ENCODE measurements around the gene GFRA1. TPM values are rescaled to one million over a fixed set of nuclear protein-coding genes. Genes with fewer than 3 reads are reported as not detected.

GFRA1 gene
- total RNA-seq, 2 experiments from 2014 or later: not detected

- Histone ChIP-seq H3K36me3 (ENCODE audit: insufficient read depth, low read length) (no peaks in the 10 kb centered on the region), H3K4me3 (ENCODE audit: low read depth, low read length, poor library complexity, severe bottlenecking) (no peak overlapping the region), H3K9me3 (ENCODE audit: low read length) (no peaks in the 10 kb centered on the region), H3K4me1 (ENCODE audit: insufficient read depth, low read length, poor library complexity, severe bottlenecking) (no peaks in the 10 kb centered on the region), H3K9me2 (ENCODE audit: insufficient read depth, low read length) (no peaks in the 10 kb centered on the region), H3K79me2 (ENCODE audit: insufficient read depth, low read depth, low read length) (no peaks in the 10 kb centered on the region), H3K4me2 (ENCODE audit: low read length) (no peak overlapping the region), H4K20me1 (ENCODE audit: insufficient read depth, low read length) (no peaks in the 10 kb centered on the region), H3K27ac (ENCODE audit: low read depth, low read length, poor library complexity, severe bottlenecking) (no peak overlapping the region), H2AFZ (ENCODE audit: low read length) (no peak overlapping the region)
- POLR2A ChIA-PET: no interaction called here
- no TSS peak for BruUV-seq (replicated peaks)
- no peak for TF ChIP-seq EZH2phosphoT487 (IDR thresholded peaks at IDR 0.05; ENCODE audit: borderline replicate concordance, low read depth, low read length)
- TF ChIP-seq, protein P1, sequence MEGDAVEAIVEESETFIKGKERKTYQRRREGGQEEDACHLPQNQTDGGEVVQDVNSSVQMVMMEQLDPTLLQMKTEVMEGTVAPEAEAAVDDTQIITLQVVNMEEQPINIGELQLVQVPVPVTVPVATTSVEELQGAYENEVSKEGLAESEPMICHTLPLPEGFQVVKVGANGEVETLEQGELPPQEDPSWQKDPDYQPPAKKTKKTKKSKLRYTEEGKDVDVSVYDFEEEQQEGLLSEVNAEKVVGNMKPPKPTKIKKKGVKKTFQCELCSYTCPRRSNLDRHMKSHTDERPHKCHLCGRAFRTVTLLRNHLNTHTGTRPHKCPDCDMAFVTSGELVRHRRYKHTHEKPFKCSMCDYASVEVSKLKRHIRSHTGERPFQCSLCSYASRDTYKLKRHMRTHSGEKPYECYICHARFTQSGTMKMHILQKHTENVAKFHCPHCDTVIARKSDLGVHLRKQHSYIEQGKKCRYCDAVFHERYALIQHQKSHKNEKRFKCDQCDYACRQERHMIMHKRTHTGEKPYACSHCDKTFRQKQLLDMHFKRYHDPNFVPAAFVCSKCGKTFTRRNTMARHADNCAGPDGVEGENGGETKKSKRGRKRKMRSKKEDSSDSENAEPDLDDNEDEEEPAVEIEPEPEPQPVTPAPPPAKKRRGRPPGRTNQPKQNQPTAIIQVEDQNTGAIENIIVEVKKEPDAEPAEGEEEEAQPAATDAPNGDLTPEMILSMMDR (conservative IDR thresholded peaks at IDR 0.05; ENCODE audit: low read length): no peak
- CTCF ChIA-PET (ENCODE audit: unreplicated experiment): no interaction called here
- DNase-seq (ENCODE audit: low spot score): no peak
- intact Hi-C loops (cut with micrococcal nuclease; ENCODE audit: unreplicated experiment): no loop called here
Observed at GRCh38 chr10:116115036-116115641, 157.9 kb downstream of the GFRA1 start.

DNA sequence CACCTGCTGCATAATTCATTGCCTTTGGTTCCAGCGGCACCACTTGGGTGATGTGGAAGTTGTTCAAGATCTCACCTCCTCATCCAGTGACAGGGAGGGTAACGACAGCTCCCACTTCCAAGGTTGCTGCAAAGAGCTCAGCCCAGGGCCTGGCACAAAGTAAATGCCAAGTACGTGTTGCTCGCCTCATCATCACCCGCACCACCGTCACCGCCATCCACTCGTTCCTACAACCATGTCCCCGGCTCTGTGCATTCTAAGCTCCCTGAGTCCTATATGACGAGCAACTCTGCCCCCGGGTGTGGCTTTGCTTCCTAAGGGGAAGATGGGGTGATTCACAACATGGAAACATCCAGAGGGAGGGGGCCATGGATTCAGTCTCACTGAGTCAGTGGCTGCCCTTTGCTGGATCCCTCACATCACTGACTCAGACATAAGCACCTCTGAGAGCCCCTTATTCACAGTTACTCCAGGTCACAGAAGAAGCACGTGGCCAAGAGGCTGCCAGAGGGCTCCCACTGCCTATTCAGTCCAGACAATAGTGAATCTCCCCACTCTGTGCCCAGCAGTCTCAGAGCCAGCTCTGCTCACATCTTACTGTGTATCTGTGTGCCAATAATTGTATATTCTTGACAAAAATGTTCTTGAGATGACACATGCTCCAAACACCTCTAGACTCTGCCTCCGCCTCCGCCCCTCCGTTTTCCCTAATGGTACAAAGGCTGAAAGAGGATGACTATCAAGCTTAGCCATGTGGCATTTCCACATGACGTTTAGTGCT lies 159.1 kb downstream of the GFRA1 start:
- Histone ChIP-seq H3K36me3 (ENCODE audit: insufficient read depth, low read length) (no peaks in the 10 kb centered on the region), H3K79me2 (ENCODE audit: insufficient read depth, low read depth, low read length) (no peaks in the 10 kb centered on the region), H2AFZ (ENCODE audit: low read length) (no peak overlapping the region), H3K4me1 (ENCODE audit: insufficient read depth, low read length, poor library complexity, severe bottlenecking) (no peaks in the 10 kb centered on the region), H4K20me1 (ENCODE audit: insufficient read depth, low read length) (no peaks in the 10 kb centered on the region), H3K4me3 (ENCODE audit: low read depth, low read length, poor library complexity, severe bottlenecking) (no peak overlapping the region), H3K4me2 (ENCODE audit: low read length) (no peak overlapping the region), H3K9me2 (ENCODE audit: insufficient read depth, low read length) (no peaks in the 10 kb centered on the region), H3K27ac (ENCODE audit: low read depth, low read length, poor library complexity, severe bottlenecking) (no peak overlapping the region), H3K9me3 (ENCODE audit: low read length) (no peaks in the 10 kb centered on the region)
- intact Hi-C loops (cut with micrococcal nuclease; ENCODE audit: unreplicated experiment): no loop called here
- no peak for TF ChIP-seq EZH2phosphoT487 (IDR thresholded peaks at IDR 0.05; ENCODE audit: borderline replicate concordance, low read depth, low read length)
- TF ChIP-seq, protein P1 (conservative IDR thresholded peaks at IDR 0.05; ENCODE audit: low read length): no peak
- ChIA-PET POLR2A (no interaction called here), CTCF (ENCODE audit: unreplicated experiment) (no interaction called here)
- no peak for DNase-seq (ENCODE audit: low spot score)
- no TSS peak for BruUV-seq (replicated peaks)
